ENCODE results near the gene KIF3B.
"Not testable (repeated sequence)": the region's sequence is repeated elsewhere in the genome, so short reads cannot be mapped to it uniquely, and the experiment has no call there.

KIF3B gene

DNA sequence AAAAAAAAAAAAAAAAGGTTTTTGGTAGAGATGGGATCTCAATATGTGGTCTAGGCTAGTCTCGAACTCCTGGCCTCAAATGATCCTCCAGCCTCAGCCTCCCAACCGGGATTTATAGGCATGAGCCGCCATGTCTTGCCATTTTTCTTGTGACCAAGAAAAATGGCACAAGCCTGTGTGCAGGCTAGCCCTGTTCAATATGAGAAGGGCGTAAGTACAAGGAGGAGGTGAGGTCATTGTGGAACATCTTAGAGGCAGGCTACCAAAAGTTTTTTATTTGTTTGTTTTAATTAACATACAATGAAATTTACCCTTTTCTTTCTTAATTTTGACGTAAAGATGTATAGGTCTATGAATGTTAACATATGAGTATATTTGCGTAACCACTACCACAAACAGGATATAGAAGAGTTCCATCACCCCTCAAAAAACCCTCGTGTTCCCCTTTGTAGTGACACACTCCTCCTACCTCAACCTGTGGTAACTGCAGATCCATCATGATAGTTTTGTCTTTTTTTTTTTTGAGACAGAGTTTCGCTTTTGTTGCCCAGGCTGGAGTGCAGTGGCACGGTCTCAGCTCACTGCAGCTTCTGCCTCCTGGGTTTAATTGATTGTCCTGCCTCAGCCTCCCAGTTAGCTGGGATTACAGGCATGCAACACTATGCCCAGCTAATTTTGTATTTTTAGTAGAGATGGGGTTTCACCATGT is 28.3 kb upstream of the KIF3B start:
- DNase-seq = no peak

DNA sequence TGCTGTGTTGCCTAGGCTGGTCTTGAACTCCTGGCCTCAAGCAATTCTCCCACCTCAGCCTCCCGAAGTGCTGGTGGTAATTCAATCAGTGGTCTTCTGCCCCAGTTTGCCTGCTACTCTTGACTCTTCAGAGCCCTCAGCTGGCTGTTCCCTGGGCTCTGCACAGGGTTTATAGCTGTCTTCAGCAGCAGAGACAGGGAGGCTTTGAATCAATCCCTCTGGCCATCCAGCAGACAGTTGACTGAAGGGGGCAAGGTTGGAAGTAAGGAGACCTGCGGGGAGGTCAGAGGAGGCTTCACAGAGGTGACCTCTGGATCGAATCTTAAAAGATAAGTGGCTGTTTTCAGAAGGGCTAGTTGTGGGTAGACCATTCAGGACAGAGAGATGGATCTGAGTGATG is 26.0 kb upstream of the KIF3B start:
- DNase-seq = no peak

DNA sequence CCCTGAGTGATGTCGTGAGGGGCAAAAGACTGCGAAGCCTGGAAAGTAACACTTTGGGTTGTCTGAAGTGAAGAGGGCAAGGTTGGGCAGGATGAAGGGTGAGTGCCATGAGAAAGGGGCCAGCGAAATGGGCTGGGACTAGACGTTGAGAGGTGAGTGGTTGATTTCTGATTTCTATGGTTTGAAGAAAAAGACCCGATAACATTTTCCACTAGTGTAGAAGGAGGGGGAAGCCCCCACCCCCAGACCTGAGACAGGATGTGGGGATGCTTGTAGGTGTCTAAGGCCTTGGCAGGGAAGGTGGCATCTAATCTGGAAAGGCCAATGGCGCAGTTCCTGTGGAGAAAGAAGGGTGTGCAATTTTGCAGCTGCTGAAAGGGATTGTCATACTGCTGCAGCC is 25.3 kb upstream of the KIF3B start:
- DNase-seq = peak; percentile 81

DNA sequence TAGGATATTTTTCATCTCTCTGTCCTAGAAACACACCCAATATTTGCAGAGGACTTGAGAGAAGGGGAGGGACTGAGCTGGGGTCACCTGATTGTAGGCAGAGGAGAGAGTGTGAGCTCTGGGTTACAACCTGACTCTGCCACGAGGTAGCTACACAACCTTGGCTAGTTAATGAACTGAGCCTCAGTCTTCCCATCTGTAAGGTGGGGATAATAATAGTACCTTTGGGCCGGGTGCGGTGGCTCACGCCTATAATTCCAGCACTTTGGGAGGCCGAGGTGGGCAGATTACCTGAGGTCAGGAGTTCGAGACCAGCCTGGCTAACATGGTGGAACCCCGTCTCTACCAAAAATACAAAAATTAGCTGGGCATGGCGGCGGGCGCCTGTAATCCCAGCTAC is 16.5 kb upstream of the KIF3B start:
- not testable (repeated sequence) for DNase-seq

DNA sequence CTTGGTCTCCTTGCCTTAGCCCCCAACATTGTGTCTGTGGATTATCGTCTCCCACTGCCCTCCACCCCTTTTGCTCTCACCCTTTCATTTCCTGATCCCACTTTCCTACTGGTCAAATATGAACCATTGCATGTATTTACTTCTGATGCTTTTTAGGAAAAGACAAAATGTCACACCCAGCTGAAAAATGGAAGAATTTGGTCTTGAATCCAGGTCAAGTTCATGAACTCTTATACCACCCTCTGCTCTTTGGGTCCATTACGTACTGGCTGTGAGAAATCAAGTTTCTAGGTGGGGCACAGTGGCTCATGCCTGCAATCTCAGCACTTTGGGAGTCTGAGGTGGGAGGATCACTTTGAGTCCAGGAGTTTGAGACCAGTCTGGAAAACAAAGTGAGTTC is 15.8 kb upstream of the KIF3B start:
- no peak for DNase-seq

DNA sequence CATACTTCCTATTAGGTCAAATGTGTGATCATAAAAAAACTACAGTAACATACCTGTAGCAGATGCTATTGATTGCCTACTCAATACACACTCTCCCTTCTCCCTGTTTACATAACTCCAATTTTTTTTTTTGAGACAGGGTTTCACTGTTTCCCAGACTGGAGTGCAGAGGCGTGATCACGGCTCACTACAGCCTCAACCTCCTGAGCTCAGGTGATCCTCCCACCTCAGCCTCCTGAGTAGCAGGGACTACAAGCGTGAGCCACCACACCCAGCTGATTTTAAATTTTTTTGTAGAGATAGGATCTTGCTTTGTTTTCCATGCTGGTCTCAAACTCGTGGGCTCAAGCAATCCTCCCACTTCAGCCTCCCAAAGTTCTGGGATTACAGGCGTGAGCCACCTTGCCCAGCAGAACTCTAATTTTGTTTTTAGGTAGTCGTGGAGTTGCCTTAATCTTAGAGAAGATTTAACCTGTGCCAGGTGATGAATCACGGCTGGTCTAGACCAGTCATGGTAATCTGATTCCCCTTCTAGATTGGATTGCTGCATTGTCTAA is 14.0 kb upstream of the KIF3B start:
- DNase-seq = no peak

DNA sequence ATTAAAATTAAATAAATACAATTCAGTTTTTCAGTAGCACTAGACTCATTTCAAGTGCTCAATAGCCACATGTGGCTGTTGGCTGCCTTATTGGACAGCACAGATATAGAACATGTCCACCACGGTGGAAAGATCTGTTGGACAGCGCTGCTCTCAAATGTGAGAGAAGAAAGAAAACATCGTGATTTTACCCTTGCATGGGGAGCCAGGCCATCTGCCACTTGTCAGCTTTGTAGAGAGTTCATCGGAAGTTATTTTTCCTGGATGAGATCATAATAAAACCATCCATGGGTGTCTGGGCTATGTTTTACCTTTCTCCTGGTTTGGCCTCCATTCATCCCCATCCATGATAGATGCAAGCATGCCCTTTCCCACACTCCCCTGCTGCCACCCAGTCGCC is 5.8 kb upstream of the KIF3B start:
- no peak for DNase-seq

DNA sequence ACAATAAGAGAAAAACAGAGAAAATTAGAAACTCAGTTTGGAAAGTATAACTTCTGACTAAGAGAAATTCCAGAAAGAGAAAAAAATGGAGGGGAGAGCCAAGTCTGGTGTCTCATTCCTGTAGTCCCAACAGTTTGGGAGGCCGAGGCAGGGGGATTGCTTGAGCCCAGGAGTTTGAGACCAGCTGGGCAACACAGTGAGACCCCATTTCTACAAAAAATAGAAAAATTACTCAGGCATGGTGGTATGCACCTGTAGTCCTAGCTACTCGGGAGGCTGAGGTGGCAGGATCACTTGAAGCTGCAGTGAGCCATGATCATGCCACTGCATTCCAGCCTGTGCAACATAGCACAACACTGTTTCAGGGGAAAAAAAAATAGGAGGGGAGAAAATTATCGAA is 3.1 kb upstream of the KIF3B start:
- DNase-seq = no peak

DNA sequence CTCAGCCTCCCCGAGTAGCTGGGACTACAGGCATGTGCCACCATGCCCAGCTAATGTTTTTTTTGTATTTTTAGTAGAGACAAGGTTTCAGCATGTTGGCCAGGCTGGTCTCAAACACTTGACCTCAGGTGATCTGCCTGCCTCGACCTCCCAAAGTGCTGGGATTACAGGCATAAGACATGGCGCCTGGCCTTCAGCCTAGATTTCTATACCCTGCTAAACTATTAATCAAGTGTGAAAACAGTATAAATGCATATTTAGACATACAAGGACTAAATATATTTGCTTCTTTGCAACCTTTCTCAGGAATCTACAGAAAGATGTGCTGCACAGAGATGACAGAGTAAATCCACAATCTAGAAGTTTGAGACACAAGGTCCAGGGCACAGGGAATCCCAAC is 2.3 kb upstream of the KIF3B start:
- DNase-seq = not testable (repeated sequence)

DNA sequence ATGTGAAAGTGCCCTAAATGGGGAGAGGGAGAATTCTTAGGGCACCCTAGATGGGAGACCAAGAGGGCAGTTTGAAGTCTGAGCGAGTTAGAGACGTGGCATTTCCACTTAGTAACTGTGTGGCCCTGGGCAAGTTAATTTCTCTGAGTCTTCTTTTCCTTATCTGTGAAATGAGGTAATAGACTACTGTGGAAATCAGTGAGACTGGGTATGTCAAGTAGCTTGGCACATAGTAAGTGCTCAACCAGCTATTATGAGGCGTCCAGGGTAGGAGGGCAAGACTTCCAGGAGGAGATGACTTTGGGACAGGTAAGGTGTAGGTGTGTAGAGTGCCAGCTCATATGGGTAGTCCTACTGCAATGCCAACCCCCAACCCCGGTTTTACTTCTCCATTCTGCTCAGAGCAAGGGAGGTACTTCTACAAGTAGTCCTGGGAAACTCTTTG is 770 bp downstream of the KIF3B start:
- peak; percentile 7 for DNase-seq

DNA sequence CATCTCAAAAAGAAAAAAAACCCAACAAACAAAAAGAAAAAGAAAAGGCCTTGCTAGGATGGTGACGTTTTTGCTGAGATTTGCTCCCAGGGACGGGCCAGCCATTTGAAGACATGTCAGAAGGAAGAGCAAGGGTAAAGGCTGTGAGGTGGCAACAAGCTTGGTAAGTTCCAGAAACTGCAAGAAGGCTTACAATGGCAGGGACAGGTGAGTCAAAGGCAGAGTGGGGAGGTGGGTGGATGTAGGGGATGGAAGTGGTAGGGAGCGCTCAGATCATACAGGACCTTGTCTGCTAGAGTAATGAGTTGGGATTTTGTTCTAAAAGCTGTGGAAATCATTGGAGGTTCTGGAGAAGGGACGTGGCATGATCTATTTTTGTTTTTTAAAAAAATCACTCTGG is 4.3 kb downstream of the KIF3B start:
- DNase-seq = no peak

DNA sequence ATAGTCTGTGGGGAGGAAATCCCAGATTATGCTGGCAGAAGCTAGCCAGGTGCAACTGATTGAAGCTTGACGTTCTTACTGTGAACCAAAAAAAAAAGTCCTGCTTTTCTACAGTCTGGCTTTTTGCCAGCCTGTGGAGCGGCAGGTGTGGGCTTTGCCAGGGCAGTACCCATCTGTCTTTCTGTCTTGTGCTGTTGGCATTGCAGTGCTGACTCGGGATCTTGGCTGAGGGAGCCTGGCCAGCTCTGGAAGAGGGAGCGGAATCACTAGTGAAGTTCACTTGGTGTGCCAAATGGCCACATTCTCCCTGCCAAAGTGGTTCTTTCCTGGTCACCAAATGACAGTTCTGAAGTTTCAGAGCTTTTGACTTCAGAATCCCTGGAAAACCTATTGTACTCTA is 5.0 kb downstream of the KIF3B start:
- DNase-seq = no peak

DNA sequence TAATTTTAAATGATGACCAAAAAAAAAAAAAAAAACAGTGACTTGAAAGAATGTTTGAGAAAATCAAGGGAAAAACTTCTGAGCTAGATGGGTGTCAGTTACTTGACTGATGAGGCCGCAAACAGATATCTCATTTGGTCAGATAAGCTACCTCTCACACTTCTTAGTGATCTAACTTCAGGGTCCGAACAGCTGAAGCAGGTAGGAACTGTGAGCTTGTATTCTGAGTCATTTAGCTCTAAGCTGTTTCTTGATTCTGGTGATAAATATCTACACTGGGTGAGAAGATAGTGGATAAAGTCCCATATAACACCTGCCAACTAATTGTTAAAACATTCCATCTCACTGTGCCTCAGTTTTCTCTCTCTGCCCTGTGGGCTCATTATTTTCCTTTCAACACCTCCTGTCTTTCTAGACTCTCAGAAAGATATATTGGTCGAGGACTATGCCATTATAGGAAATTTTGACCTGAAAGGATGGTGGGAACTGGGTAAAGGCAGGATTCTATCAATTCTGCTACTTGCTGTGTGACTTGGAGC is 7.7 kb downstream of the KIF3B start:
- no peak for DNase-seq

DNA sequence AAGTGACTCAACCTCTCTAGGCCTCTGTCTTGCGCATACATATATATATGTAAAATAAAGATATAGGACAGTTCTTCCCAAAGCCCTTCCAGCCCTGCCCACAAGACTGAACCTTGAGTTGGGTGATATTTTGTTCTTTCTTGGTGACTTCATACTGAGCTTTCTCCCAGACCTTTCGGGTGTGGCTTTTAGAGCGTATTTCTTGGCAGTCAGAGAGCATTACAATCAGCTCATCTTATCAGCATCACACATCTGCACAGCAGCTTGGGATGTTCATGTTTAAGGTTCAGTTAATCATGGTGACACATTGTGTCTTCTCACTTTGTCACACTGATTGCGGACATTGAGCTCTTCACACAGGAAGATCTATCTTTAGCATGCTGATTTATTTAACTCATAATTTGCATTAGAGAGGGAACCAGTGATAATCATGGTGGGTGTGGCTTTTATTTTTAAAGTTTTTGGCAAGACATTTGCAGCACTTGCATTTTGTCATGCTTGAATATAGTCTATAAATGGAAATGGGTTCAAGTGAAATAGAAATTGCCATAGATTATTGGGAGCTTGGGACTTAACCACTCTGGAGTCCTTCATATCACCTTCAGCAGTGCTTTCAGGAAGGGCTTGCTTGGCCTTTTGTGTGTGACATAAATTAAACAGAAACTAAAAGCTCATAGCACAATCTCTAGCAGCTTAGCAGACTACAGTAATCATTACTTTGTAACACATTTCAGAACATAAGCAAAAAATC is 8.3 kb downstream of the KIF3B start:
- DNase-seq = peak; percentile 6

DNA sequence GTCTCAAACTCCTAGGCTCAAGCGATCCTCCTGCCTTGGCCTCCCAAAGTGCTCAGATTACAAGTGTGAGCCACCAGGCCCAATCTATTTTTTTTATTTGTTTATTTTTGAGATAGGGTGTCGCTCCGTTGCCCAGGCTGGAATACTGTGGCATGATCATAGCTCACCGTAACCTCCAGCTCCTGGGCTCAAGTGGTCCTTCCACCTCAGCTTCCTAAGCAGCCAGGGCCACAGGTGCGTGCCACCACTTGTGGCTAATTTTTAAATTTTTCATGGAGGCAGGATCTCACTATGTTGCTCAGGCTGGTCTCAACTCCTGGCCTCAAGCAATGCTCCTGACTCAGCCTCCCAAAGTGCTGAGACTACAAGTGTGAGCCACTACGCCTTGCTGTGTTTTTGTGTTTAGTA is 9.8 kb downstream of the KIF3B start:
- no peak for DNase-seq

DNA sequence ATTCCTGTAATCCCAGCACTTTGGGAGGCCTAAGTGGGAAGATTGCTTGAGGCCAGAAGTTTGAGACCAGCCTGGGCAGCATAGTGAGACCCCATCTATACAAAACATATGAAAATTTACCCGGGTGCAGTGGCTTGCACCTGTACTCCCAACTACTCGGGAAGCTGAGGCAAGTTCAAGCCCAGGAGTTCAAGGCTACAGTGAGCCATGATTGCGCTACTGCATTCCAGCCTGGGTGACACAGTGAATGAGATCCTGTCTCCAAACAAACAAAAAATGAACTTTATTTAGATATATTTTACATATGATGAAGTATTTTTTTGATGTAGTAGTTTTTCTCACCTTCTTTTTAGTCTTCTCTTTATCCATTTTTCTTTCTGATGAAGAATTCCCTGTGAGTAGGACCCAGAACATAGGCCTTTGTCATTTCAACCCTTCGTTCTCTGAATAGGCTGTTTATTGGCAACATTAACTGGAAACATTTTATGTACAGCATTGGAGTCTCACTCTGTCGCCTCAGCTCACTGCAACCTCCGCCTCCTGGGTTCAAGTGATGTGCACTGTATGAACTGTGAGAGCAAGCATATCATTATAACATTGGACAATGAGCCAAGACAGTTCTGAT is 10.9 kb downstream of the KIF3B start:
- no peak for DNase-seq

DNA sequence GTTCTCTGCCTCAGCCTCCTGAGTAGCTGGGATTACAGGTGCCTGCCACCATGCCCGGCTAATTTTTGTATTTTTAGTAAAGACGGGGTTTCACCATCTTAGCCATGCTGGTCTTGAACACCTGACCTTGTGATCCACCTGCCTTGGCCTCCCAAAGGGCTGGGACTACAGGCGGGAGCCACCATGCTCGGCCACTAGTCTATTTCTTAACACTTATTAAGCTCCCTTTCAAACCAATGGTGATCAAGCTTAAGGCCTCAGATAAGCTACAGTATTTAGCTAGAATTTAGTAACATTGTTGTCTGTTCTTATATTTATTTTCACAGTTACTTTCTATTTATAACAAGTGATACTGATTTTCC is 11.8 kb downstream of the KIF3B start:
- DNase-seq = not testable (repeated sequence)

DNA sequence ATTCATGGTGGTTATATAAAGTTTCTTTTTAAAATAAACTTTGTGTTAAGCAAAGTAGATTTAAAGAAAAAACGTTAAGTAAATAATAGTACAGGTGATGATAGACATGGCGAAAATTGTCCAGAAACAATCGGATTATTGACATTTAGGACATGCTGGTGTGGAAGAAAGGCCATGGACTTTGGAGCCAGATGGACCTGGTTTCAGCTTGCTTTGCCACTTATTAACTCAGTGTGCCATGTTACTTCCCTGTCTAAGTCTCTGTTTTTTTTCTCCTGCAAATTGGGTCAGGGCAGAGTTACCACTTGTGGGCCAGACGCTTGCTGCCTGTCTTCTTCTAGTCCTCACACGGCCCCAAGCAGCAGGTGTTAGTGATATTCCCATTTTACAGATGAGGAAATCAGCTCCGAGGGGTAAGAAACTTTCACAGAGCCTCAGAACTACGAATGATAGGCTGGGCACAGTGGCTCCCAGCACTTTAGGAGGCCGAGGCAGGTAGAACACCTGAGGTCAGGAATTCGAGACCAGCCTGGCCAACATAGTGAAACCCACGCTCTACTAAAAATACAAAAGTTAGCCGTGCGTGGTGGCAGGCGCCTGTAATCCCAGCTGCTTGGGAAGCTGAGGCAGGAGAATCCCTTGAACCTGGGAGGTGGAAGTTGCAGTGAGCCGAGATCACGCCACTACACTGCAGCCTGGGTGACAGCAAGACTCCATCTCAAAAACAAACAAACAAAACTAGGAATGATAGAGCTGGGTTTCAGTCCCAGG is 12.4 kb downstream of the KIF3B start:
- DNase-seq = no peak

DNA sequence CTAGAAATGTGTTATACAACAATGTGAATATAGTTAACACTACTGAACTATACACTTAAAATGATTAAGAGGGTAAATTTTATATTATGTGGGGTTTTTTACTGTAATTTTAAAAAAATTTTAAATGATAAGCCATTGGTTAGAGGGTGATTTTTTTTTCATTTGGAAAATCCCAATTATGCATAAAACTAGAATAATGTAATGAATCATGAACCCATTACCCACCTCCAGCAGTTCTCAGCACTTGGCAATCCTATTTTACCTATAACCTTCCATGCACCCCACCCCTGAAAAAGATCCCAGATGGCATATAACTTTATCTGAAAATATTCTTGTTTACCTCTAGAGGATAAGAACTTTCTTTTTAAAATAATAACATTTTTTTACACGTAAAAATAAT is 13.7 kb downstream of the KIF3B start:
- no peak for DNase-seq

DNA sequence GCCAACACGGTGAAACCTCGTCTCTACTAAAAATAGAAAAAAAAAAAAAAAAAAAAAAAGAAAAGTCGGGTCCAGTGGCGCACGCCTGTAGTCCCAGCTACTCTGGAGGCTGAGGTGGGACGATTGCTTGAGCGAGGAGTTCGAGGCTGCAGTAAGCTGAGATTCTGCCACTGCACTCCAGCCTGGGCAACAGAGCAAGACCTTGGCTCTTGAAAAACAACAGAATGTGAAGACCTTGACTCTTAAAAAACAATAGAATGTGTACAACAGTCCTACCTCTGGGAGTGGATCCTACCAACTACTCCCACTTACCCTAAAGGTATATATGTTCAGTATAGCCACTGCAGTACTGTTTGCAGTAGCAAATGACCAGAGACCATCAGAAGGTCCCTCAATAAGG is 15.1 kb downstream of the KIF3B start:
- no peak for DNase-seq

DNA sequence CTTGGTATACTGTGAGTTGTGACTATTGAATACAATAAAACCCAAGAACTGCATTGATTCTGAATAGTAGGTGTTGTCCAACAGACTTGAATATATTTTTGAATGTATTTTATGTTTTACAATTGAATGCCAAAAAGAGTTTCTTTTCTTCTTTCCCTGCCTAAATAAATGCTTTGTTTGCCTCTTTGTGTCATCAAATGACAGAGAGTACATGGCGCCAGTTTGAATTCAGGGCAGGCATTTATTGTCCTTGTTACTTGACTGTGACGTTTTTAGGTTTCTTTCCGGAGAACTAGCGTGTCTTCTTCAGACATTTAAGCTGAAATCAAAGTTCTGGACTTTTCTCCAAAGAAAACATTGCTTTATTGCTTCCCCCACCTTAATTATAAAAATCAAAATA is 16.6 kb downstream of the KIF3B start:
- no peak for DNase-seq

DNA sequence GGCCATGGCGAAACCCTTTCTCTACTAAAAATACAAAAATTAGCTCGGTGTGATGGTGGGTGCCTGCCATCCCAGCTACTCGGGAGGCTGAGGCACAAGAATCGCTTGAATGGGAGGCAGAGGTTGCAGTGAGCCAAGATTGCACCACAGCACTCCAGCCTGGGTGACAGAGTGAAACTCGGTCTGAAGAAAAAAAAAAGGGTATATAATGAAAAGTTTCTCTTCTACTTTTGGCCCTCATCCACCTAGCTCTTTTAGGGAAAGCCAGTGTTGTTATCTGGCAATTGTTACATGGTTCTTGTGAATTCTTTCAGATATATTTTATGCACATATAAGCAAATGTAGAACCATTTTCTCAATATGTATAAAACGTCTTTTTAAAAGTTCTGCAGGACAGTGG is 19.0 kb downstream of the KIF3B start:
- no peak for DNase-seq

Measured in stimulated activated CD4-positive, alpha-beta T cell treated with anti-CD3 and anti-CD28 coated beads, Interleukin-4, amount 100 ng/mL, for 1 hour (primary cell).